Mesodermal cell (in vitro differentiated cells): ENCODE measurements around the gene GAREM2.

Experiments
- H3K27ac ChIP-seq: 2 replicates; pipeline ENCODE4 v1.7.0; 2013; ENCODE audit warnings: mild to moderate bottlenecking, low read depth, low read length, moderate library complexity; ENCODE audit not compliant: severe bottlenecking
- H3K36me3 ChIP-seq: 2 replicates; pipeline ENCODE4 v1.7.1; 2013; ENCODE audit warnings: mild to moderate bottlenecking, low read length, moderate library complexity; ENCODE audit not compliant: control insufficient read depth, insufficient read depth
- H3K4me1 ChIP-seq: one replicate; pipeline ENCODE4 v1.7.1; 2013; ENCODE audit warnings: mild to moderate bottlenecking, low read length; ENCODE audit not compliant: insufficient read depth, control insufficient read depth, poor library complexity, severe bottlenecking
- H3K4me3 ChIP-seq: 2 replicates; pipeline ENCODE4 v1.7.0; 2013; ENCODE audit warnings: low read length, control low read depth, mild to moderate bottlenecking; ENCODE audit not compliant: insufficient read depth, poor library complexity, severe bottlenecking; ENCODE audit errors: extremely low read depth
- H3K9me3 ChIP-seq: 2 replicates; pipeline ENCODE4 v1.7.1; 2013; ENCODE audit warnings: mild to moderate bottlenecking, low read length, moderate library complexity; ENCODE audit not compliant: control insufficient read depth
- WGBS, 2 experiments: methylation state at CpG; one replicate each; pipeline ENCODE4 v1.1.5; 2013; ENCODE audit warnings: missing lambda C conversion rate in 2 of 2; ENCODE audit not compliant: insufficient coverage in 2 of 2; 5-methylcytosine and 5-hydroxymethylcytosine counted together

Gene GAREM2

DNA sequence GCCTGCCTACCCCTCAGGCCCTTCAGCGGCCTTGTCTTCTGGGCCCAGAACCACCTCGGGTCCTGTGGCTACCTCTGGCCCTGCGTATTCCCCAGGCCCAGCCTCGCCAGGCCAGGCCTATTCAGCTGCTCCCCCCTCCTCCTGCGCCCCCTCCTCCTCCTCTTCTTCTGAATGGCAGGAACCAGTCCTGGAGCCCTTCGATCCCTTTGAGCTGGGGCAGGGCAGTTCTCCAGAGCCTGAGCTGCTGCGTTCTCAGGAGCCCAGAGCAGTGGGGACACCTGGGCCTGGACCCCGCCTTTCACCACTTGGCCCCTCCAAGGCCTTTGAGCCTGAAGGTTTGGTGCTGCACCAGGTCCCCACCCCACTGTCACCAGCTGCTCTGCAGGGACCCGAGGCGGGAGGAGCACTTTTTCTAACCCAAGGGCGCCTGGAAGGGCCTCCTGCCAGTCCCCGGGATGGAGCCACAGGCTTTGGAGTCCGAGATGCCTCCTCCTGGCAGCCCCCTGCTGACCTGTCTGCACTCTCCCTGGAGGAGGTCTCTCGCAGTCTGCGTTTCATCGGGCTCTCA, 14.7 kb downstream of the GAREM2 start:
- H3K4me3 ChIP-seq = no peak overlapping the region
- no peaks in the 10 kb centered on the region for H3K9me3 ChIP-seq
- H3K4me1 ChIP-seq = no peaks in the 10 kb centered on the region
- 93 to 95% methylated on average over 14 to 15 of the region's 16 CpGs for WGBS, 2 experiments
- peaks cover 39% of the 10 kb centered on the region for H3K36me3 ChIP-seq
- no peak overlapping the region for H3K27ac ChIP-seq

- Histone ChIP-seq H3K9me3 (no peaks in the 10 kb centered on the region), H3K4me3 (no peak overlapping the region), H3K4me1 (no peaks in the 10 kb centered on the region), H3K27ac (no peak overlapping the region), H3K36me3 (peaks cover 54% of the 10 kb centered on the region)
- WGBS, 2 experiments = 85 to 100% methylated on average over 3 to 4 of the region's 4 CpGs
Measured at GRCh38 chr2:26189123-26189522, 16.2 kb downstream of the GAREM2 start.

- Histone ChIP-seq H3K36me3 (peaks cover 60% of the 10 kb centered on the region), H3K9me3 (no peaks in the 10 kb centered on the region), H3K4me1 (no peaks in the 10 kb centered on the region), H3K4me3 (no peak overlapping the region), H3K27ac (no peak overlapping the region)
- WGBS, 2 experiments = 80 to 96% methylated on average over 1 to 2 of the region's 4 CpGs
Measured at GRCh38 chr2:26189751-26190150, 16.9 kb downstream of the GAREM2 start.

DNA sequence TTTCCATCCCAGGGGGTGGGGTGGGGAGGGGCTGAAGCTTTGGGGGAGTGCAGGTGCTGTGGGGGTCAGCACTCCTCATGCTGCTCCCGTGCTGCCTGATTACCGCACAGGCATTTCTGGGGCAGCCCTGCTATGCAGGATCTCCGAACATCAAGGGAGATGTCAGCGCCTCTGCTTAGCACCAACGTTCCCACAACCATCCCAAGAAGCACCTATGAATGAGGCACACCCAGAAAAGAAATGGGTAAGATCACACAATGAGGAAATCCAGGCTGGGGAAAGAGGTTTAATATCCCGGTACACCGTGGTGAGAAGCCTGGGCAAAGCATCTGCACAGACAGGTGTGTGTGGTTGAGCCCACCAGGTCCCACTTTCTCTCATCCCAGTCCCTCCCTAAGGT, 17.5 kb downstream of the GAREM2 start:
- Histone ChIP-seq H3K36me3 (peaks cover 66% of the 10 kb centered on the region), H3K4me3 (no peak overlapping the region), H3K9me3 (no peaks in the 10 kb centered on the region), H3K27ac (no peak overlapping the region), H3K4me1 (no peaks in the 10 kb centered on the region)
- WGBS, 2 experiments = 96 to 100% methylated on average over 3 to 4 of the region's 7 CpGs

DNA sequence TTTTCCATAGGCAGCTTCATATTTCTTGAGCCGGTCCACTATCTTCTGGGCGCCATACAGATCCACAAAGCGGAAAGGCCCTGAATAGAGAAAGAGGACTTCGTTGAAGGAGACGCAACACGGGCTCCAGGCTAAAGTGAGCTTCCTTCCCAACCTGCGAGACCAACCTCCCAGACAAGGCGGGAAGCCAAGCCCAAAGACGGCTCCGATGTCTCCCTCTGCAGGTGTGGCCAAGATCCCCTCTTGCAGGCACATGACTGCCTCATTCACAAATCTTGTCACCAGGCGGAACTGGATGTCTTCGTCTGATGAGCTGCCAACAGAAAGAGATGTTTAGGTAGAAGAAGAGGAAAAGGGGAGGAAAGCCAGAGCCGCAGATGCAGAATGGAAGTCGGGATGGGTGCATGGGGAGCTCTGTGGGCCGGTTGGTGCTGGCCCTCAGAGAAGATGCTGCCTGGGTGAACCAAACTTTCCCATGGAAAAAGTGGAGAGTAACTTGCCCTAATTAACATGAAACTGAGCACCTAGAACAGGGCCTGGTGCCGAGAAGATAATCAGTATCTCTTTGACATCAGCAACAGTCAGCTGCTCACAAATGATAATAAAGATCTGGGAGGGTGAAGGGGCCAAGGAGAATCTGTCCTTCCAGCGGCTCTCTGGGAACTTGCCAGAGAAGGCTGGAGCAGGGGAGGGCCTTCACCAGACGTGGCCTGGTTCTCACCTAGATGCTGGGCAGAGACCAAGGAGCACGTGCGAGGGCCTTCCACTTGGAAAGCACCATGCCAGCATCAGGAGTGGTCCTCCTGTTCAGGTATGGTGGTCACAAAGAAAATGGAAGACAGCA, 18.6 kb downstream of the GAREM2 start:
- WGBS, 2 experiments = 95 to 96% methylated on average over 17 to 20 of the region's 20 CpGs
- no peaks in the 10 kb centered on the region for H3K4me1 ChIP-seq
- H3K27ac ChIP-seq = no peak overlapping the region
- no peak overlapping the region for H3K4me3 ChIP-seq
- H3K36me3 ChIP-seq = peaks cover 78% of the 10 kb centered on the region
- no peaks in the 10 kb centered on the region for H3K9me3 ChIP-seq

DNA sequence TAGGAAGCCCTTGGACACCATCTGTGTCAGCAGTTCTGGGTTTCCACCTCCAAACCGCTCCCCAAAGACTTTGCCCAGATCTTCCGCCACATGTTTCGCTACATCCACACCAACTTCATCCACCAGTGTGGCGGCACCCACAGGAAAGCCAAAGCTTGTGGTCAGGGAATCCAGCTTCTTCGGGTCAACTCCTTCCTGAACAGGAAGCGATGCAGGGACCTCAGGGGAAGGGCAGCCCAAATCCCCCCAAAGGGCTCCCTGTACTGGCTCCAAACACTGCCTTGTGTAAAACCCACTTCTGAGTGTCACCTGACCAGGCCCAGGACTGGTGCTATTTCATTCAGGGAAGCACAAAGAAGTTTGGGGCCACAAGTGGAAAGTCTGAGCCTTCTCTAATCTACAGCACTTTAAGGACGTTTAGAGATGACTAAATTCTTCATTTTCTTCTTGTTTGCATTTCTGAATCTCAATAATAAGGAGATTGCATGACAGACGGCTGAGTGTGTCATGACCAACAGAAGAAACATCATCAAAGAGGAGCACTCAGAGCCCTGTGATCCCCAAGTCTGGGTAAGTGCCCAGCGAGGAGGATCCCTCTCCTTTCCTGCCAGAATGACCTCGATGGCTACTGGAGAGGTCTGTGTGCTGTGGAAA, 20.8 kb downstream of the GAREM2 start:
- no peaks in the 10 kb centered on the region for H3K4me1 ChIP-seq
- no peaks in the 10 kb centered on the region for H3K9me3 ChIP-seq
- peaks cover 91% of the 10 kb centered on the region for H3K36me3 ChIP-seq
- no peak overlapping the region for H3K4me3 ChIP-seq
- no peak overlapping the region for H3K27ac ChIP-seq
- WGBS, 2 experiments = 95 to 98% methylated on average over 4 to 9 of the region's 10 CpGs

DNA sequence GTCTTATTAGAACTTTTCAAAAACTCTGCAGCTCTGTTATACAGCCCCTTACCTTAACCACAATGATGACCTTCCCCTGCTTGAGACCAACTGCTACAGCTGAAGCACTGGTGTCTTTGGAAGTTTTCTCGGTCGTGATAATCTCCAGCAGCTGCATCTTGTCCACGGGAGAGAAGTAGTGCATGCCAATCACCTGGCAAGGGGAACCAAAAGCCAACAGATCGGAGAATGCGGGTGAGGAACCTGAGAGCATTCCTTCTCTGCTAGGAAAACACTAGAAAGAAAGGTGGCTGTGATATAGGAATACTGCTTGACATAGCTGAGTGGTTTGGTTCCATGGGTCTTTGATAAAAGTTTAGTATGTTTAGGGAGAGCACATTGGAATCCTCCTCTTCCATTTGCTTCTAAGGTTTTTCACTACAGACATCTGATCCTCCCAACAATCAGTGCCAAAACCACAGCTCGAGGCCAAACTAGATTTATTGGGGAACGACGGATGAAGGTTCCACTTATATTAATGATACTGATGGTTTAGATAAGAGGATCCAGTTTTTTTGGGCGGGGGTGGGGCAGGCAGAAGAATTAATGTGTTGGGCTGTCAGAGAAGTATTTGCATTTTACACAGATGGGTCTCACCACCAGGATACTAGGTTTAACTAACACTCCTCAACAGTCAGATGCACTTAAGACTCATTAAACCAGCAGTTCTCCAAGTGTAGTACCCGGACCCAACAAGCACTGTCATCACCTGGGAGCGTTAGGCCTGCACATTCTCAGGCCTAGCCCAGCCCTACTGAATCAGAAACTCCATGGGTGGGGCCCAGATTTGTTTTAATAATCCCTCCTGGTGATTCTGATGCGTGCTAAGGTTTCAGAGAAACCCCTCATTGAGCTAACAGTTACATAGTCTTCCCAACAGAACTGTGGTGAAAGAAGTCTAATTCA, 22.4 kb downstream of the GAREM2 start:
- Histone ChIP-seq H3K4me3 (no peak overlapping the region), H3K27ac (no peak overlapping the region), H3K36me3 (peaks cover 96% of the 10 kb centered on the region), H3K4me1 (no peaks in the 10 kb centered on the region), H3K9me3 (no peaks in the 10 kb centered on the region)
- WGBS, 2 experiments = 92 to 96% methylated on average over 6 to 8 of the region's 12 CpGs

DNA sequence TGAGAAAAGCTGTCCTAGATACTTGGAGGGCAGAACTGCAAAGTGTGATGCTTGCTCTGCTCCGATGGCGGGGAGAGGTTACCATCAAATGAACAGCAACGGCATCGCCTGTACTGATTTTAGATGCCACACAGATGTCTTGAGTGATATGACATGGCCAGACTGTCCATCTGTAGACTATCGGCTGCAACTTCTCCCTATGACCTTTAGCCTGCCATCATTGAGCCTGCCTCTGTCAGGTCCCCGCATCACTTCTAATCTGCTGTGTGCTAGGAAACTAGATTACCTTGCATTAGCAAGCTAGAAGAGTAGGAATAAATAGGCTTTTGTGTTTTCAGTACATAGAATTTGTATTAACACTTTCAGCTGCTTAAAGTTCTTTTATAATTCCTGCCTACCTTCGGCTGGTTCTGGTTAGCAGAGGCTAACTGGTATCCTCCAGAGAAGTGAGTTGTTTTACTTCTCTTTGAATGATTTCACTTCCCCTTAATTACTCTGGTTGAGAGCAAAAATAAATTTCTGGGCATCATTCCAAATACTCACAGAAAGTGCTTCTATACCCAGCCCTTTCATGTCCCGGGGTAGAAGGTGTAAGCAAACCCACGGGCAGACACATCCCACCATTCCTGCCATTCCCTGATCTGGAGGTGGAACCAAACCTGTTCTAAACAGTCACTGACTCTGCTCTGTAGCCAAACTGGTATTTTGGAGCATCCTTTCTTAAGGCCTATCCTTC, 24.0 kb downstream of the GAREM2 start:
- H3K9me3 ChIP-seq = no peaks in the 10 kb centered on the region
- H3K4me1 ChIP-seq = no peaks in the 10 kb centered on the region
- no peak overlapping the region for H3K4me3 ChIP-seq
- WGBS, 2 experiments = 94 to 98% methylated on average over 6 of the region's 9 CpGs
- no peak overlapping the region for H3K27ac ChIP-seq
- H3K36me3 ChIP-seq = peaks cover 95% of the 10 kb centered on the region

DNA sequence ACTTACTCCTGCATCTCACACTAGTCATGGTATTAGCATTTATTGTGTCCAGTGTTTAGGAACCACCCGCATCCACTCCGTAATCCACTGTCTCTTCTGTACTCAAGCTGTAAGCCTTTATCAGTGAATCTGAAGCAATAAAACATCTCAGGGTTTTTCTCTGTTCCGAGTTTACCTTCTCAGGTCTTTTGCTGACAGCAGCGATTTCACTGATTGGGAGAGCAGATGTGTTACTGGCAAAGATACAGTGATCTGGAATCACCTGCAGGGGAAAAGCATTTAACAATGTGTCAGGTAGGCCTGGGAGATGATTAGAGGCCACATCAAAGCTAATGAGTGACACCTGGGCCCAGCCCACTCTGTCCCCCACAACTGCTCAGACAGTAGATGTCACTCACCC, 24.6 kb downstream of the GAREM2 start:
- H3K9me3 ChIP-seq = no peaks in the 10 kb centered on the region
- peaks cover 96% of the 10 kb centered on the region for H3K36me3 ChIP-seq
- H3K4me1 ChIP-seq = no peaks in the 10 kb centered on the region
- H3K27ac ChIP-seq = no peak overlapping the region
- H3K4me3 ChIP-seq = no peak overlapping the region
- WGBS, 2 experiments = 89 to 100% methylated on average over 4 of the region's 4 CpGs
